GM10266 (cell line): ENCODE measurements around the gene SETD4.
"Not testable (repeated sequence)": the region's sequence is repeated elsewhere in the genome, so short reads cannot be mapped to it uniquely, and the experiment has no call there.

Experiments
- DNase-seq: peaks from one replicate; pipeline ENCODE4 v3.0.0; 2012; ENCODE audit errors: extremely low spot score
- CTCF ChIP-seq: IDR thresholded peaks from 2 replicates; pipeline ENCODE4 v1.5.1; 2012; ENCODE audit warnings: mild to moderate bottlenecking, low read depth; ENCODE audit not compliant: control insufficient read depth, insufficient read depth; ENCODE audit errors: missing control alignments

SETD4 gene

DNA sequence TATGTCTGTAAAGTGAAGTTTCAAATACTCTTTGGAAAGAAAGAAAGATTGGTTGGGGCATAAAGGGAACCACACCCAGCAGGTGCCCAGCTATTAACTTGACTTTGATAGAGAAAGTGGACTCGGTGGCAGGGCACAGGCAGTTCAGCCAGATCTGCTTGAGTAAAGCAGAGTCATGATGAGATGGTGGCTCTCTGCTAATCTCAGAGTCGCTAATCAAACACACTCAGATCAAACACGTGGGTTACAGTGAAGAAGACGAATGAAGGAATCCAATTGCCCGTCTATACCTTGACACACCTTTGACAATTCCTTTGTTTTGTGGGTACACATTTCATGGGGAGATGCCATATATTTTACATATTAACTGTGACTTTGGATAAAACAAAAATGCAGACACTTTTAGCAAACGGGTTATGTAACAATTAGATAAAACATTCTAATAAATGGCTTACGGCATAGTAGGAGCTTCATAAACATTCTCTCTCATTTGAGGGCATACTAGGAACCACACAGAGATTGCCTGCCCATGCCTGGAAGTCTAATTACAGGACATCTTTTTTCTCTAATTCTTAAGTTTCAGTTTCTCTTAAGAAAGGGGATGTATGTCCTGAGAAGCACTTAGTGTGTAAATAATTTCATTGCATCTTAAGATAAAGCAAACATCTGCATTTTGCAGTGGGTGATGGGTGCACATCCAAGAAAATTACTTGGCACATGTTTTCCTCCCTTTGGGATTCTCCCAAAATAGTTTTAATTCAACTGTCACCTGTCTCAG is 16.7 kb upstream of the SETD4 start:
- DNase-seq, result no peak
- TF ChIP-seq CTCF, result no peak

DNA sequence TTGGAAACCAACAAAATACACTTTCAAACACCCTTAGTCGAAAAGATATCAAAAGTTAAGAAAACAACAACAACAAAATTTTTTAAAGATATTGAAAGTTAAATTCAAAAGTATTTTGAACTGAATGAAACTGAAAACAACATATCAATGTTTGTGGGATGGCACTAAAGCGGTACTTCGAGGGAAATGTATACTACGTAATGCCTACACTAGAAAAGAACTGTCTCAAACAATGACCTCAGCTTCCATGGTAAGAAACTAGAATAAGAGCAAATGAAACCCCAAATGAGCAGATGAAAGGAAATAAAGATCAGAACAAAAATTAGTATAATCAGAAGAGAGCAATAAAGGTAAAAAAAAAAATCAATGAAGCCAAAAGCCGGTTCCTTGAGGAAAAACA is 15.6 kb upstream of the SETD4 start:
- no peak for TF ChIP-seq CTCF
- no peak for DNase-seq

GRCh38 chr21:36075171-36075570 is 14.8 kb upstream of the SETD4 start:
- TF ChIP-seq CTCF, result no peak
- no peak for DNase-seq

- not testable (repeated sequence) for DNase-seq
Observed at GRCh38 chr21:36073911-36074310, 13.6 kb upstream of the SETD4 start.

- TF ChIP-seq CTCF, result no peak
- DNase-seq, result no peak
Observed at GRCh38 chr21:36073181-36073580, 12.9 kb upstream of the SETD4 start.

- no peak for DNase-seq
Observed at GRCh38 chr21:36072453-36073162, 12.3 kb upstream of the SETD4 start.

GRCh38 chr21:36070999-36071398 is 10.7 kb upstream of the SETD4 start:
- TF ChIP-seq CTCF, result no peak
- no peak for DNase-seq

More at GRCh38 chr21:36072453-36073162, 12.3 kb upstream of the SETD4 start:
- no peak for TF ChIP-seq CTCF
